IPS-18a (cell line): Measurements from ENCODE around the gene GDF11.

Source experiments
- H3K27ac ChIP-seq: one replicate; pipeline ENCODE4 v1.5.1; 2013; ENCODE audit warnings: low read length
- H3K27me3 ChIP-seq: one replicate; pipeline ENCODE4 v1.6.1; 2013; ENCODE audit warnings: mild to moderate bottlenecking, low read length; ENCODE audit not compliant: control insufficient read depth, insufficient read depth
- H3K36me3 ChIP-seq: one replicate; pipeline ENCODE4 v1.6.1; 2013; ENCODE audit warnings: low read depth, low read length; ENCODE audit not compliant: control insufficient read depth
- H3K4me1 ChIP-seq: one replicate; pipeline ENCODE4 v1.6.1; 2013; ENCODE audit warnings: low read depth, low read length; ENCODE audit not compliant: control insufficient read depth
- H3K4me3 ChIP-seq: one replicate; pipeline ENCODE4 v1.5.1; 2013; ENCODE audit warnings: low read length
- H3K9ac ChIP-seq: one replicate; pipeline ENCODE4 v1.6.1; 2013; ENCODE audit warnings: mild to moderate bottlenecking, low read length, moderate library complexity
- H3K9me3 ChIP-seq: one replicate; pipeline ENCODE4 v1.6.1; 2013; ENCODE audit warnings: low read depth, low read length; ENCODE audit not compliant: control insufficient read depth

Gene GDF11

GRCh38 chr12:55742719-55743405 is at the start of gene GDF11:
Gene GDF11, plus strand, starts transcription at chr12:55743122. Its CDS starts 195 bp downstream, at chr12:55743317.
- H3K27me3 ChIP-seq: no peaks in the 10 kb centered on the region
- H3K4me1 ChIP-seq: peaks cover 34% of the 10 kb centered on the region
- peak within 1 kb of the TSS; percentile 92 for H3K4me3 ChIP-seq
- H3K9me3 ChIP-seq: no peaks in the 10 kb centered on the region
- no peaks in the 10 kb centered on the region for H3K36me3 ChIP-seq
- peak within 1 kb of the TSS; percentile 15 for H3K27ac ChIP-seq
- peak within 1 kb of the TSS; percentile 75 for H3K9ac ChIP-seq

DNA sequence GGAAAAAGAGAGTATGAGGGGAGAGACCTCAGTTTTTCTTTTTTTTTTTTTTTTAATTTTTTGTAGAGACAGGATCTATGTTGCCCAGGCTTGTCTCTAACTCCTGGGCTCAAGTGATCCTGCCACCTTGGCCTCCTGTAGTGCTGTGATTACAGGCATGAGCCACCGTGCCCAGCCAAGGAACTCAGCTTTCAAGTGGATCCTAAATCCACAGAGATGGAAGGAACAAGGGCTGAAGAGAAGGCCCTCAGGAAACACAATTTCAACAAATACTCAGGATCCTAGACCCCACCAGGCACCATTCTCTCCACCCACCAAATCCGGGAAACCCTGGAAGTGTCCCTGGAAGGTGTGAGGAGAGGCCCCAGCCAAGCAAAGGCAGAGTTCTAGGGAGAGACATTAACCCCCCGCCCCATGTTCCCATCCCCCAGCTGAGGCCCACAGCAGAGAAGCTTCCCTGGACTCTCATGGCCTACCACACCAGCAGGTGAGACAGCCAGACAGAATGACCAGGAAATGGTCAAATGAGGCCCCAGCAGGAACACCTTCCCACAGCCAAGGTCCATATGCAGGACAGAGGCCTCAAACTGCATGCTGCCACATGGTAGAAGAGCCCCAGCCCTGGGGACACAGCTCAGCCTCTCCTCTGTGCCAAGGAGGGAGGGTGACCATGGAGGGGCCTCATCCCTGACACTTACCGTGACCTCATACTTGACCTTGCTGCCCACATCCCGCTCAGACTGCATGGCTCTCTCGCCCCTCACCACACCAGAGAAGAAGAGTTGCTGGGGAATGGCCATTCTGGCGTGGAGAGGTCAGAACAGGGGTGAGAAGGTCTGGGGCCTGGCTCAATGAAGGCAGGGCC is 49.4 kb upstream of the GDF11 start:
- H3K4me1 ChIP-seq: no peaks in the 10 kb centered on the region
- H3K27me3 ChIP-seq: no peaks in the 10 kb centered on the region
- H3K9ac ChIP-seq: no peak overlapping the region
- no peaks in the 10 kb centered on the region for H3K9me3 ChIP-seq
- H3K4me3 ChIP-seq: no peak overlapping the region
- peaks cover 14% of the 10 kb centered on the region for H3K36me3 ChIP-seq
- H3K27ac ChIP-seq: no peak overlapping the region

DNA sequence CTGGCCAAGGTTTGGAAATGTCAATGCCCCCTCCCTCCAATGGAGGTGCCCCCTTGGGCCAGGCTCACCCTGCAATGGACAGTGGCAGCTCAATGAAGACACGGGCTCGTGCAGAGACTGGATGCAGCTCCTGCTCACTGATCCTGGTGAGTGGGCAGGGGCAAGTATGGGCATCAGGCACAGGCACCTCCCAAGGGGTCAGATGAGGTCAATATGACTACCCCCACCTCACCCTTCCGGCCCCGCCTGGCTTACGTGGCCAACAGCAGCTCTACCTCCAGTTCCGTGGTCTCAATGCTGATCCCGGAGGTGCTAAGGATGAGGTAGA is 48.8 kb upstream of the GDF11 start:
- Histone ChIP-seq H3K27ac (no peak overlapping the region), H3K9ac (no peak overlapping the region), H3K4me1 (no peaks in the 10 kb centered on the region), H3K36me3 (peaks cover 14% of the 10 kb centered on the region), H3K4me3 (no peak overlapping the region), H3K27me3 (no peaks in the 10 kb centered on the region), H3K9me3 (no peaks in the 10 kb centered on the region)

DNA sequence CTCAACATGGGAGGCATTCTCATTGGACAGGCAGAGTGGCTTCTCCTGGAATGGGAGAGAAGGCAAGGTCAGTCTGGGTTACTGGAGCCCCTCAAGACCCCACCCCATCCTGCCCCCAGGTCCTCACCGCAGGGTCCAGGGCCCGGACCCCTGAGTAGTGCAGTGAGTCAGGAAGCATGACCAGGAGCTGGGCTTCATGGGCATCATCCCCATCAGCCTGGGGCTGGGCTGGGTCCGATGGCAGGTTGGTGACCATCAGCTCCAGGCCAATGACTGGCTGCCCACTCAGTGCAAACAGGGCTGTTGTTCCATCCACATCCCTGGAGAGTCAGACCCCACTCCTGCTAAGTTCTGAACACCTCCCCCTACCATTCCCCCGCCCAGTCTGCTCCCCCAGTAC is 48.3 kb upstream of the GDF11 start:
- H3K4me3 ChIP-seq: no peak overlapping the region
- H3K9ac ChIP-seq: no peak overlapping the region
- H3K27ac ChIP-seq: no peak overlapping the region
- H3K4me1 ChIP-seq: no peaks in the 10 kb centered on the region
- peaks cover 14% of the 10 kb centered on the region for H3K36me3 ChIP-seq
- H3K27me3 ChIP-seq: no peaks in the 10 kb centered on the region
- H3K9me3 ChIP-seq: no peaks in the 10 kb centered on the region

DNA sequence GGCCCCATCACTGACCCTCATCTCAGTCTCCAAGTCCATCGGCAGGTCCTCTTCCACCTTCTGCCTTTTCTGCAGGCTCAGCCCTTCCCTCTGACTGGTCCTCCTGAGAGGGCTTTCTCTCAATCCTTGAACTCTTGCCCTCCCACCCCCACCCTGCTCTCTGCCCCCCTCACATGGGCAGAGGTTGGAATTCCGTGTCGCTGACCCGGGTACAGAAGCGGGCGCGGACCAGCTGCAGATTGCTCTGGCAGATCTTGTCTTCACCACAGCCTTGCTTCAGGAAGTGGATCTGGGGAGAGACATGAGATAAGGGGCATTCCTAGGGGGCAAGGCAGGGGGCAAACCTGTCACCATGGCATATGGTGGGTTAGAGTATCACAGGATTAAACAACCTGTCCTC is 47.6 kb upstream of the GDF11 start:
- Histone ChIP-seq H3K9me3 (no peaks in the 10 kb centered on the region), H3K27me3 (no peaks in the 10 kb centered on the region), H3K4me3 (no peak overlapping the region), H3K4me1 (no peaks in the 10 kb centered on the region), H3K9ac (no peak overlapping the region), H3K27ac (no peak overlapping the region), H3K36me3 (peaks cover 14% of the 10 kb centered on the region)

- Histone ChIP-seq H3K9me3 (no peaks in the 10 kb centered on the region), H3K27me3 (no peaks in the 10 kb centered on the region), H3K9ac (no peak overlapping the region), H3K4me3 (no peak overlapping the region), H3K27ac (no peak overlapping the region), H3K4me1 (no peaks in the 10 kb centered on the region), H3K36me3 (peaks cover 14% of the 10 kb centered on the region)
Measured at GRCh38 chr12:55696141-55696540, 46.8 kb upstream of the GDF11 start.

GRCh38 chr12:55696796-55697462 is 46.0 kb upstream of the GDF11 start:
- H3K27ac ChIP-seq: no peak overlapping the region
- H3K36me3 ChIP-seq: peaks cover 14% of the 10 kb centered on the region
- no peaks in the 10 kb centered on the region for H3K9me3 ChIP-seq

DNA sequence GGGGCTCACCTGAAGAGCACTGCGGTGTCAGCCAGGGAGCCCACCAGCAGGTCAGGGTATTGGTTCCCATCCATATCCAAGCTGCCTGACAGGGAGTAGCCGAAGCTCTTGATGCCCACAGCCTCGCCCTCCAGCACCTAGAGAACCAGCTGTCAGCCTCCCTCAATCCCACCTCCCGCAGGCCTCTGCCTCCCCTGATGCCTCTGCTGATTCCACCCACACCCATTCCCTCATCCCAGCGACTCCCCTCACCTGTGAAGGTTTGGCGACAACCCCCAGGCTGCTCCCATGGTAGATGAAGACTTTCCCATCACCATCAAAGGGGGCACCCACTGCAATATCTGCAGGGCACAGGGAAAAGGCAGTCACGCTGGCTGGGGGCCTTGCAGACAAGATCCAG is 45.2 kb upstream of the GDF11 start:
- H3K27ac ChIP-seq: no peak overlapping the region
- no peaks in the 10 kb centered on the region for H3K4me1 ChIP-seq
- no peaks in the 10 kb centered on the region for H3K9me3 ChIP-seq
- no peak overlapping the region for H3K9ac ChIP-seq
- no peaks in the 10 kb centered on the region for H3K27me3 ChIP-seq
- H3K4me3 ChIP-seq: no peak overlapping the region
- H3K36me3 ChIP-seq: peaks cover 14% of the 10 kb centered on the region

More at GRCh38 chr12:55696796-55697462, 46.0 kb upstream of the GDF11 start:
- no peak overlapping the region for H3K9ac ChIP-seq
- H3K4me3 ChIP-seq: no peak overlapping the region
- H3K4me1 ChIP-seq: no peaks in the 10 kb centered on the region
- no peaks in the 10 kb centered on the region for H3K27me3 ChIP-seq

DNA sequence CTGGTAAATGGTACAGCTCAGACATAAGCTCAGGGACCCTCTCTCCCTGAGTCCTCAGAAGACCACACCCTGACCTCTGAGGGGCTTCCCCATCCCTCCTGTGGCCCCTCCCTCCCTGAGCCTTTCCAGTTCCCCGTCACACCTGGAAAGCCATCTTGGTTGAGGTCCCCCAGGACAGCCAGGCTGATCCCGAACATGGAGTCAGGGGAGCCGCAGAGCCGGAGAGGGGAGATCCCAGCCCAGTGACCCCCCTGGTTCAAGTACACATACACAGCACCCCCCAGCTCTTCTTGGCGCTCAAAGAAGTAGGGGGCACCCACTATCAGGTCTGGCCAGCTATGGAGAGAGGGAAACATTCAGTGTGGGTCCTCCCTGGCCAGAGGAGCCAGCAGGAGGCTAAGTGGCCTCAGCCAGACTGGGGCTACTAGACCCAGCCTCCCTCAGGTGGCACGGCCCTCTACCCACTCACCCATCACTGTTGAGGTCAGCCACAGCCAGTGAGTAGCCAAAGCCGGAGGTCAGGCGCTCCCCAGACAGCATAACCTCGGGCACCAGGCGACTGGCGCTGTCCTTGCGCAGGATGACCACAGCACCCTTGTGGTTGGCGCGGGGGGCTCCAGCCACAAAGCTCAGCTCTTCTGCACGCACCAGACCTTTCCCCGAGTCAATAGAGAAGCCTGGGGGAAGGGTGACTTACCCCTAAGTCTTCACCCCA is 44.5 kb upstream of the GDF11 start:
- Histone ChIP-seq H3K27me3 (no peaks in the 10 kb centered on the region), H3K9me3 (no peaks in the 10 kb centered on the region), H3K4me3 (no peak overlapping the region), H3K36me3 (peaks cover 14% of the 10 kb centered on the region), H3K9ac (no peak overlapping the region), H3K27ac (no peak overlapping the region), H3K4me1 (no peaks in the 10 kb centered on the region)

GRCh38 chr12:55698965-55699364 is 44.0 kb upstream of the GDF11 start:
- Histone ChIP-seq H3K9ac (no peak overlapping the region), H3K4me1 (no peaks in the 10 kb centered on the region), H3K36me3 (peaks cover 14% of the 10 kb centered on the region), H3K27ac (no peak overlapping the region), H3K9me3 (no peaks in the 10 kb centered on the region), H3K4me3 (no peak overlapping the region), H3K27me3 (no peaks in the 10 kb centered on the region)

DNA sequence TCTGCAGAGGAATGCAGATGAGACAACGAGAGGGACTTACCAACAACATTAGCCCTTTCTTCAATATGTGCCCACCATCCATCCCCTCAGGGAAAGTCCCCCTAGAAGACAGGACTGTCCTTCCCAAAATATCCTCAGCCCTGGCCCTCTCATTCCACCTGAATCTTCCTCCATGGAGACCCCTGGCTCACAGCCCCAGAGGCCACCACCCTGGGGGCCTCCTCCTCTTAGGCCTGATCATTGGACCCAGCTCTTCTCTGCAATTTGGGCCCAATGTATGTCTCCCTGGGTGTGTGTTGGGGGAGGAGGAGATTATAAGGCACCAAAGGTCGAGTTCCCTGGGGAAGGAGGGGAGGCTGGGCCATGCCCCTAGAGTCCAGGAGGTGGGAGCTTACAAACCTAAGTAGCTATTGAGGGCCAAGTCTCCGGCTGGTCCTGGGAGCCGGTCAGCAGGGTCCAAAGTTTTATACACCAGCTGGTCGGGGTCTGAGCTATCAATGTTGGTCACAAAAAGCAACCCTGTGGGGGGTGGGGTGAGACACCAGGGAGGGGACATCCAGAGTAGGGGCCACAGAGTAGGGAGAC is 43.4 kb upstream of the GDF11 start:
- H3K9me3 ChIP-seq: no peaks in the 10 kb centered on the region
- H3K4me3 ChIP-seq: no peak overlapping the region
- peaks cover 11% of the 10 kb centered on the region for H3K36me3 ChIP-seq
- H3K27me3 ChIP-seq: no peaks in the 10 kb centered on the region
- H3K27ac ChIP-seq: no peak overlapping the region
- H3K4me1 ChIP-seq: no peaks in the 10 kb centered on the region
- H3K9ac ChIP-seq: no peak overlapping the region
